HL-60 (cell line): ENCODE measurements around the gene PACRGL.

Experiments
- DNase-seq, 2 experiments: peaks; one replicate each; pipeline ENCODE4 v3.0.0-alpha.2; 2010 to 2020; ENCODE audit warnings: low read depth in 1 of 2, low spot score in 1 of 2
- H3K27ac ChIP-seq: fragments of 250-450 bp; sonication (Bioruptor Pico); replicated peaks from 2 replicates; pipeline ENCODE4 v1.5.1; 2020; ENCODE audit warnings: mild to moderate bottlenecking, moderate library complexity
- H3K27me3 ChIP-seq: fragments of 250-450 bp; sonication (Bioruptor Pico); 2 replicates; pipeline ENCODE4 v1.5.1; 2021; ENCODE audit warnings: mild to moderate bottlenecking, moderate library complexity; ENCODE audit not compliant: insufficient read depth, poor library complexity, severe bottlenecking
- H3K4me3 ChIP-seq: replicated peaks from 2 replicates; pipeline ENCODE4 v1.5.1; 2011; ENCODE audit warnings: mild to moderate bottlenecking, control low read depth, low read length; ENCODE audit not compliant: insufficient read depth
- CTCF ChIP-seq: IDR thresholded peaks from one replicate; pipeline ENCODE4 v1.5.1; 2011; ENCODE audit warnings: low read length, control low read depth, inconsistent platforms; ENCODE audit not compliant: insufficient read depth
- GABPA ChIP-seq: IDR thresholded peaks from 2 replicates; pipeline ENCODE4 v1.6.1; 2012; ENCODE audit warnings: low read depth
- POLR2AphosphoS5 ChIP-seq: IDR thresholded peaks from 2 replicates; pipeline ENCODE4 v1.6.1; 2012; ENCODE audit warnings: low read depth
- SPI1 ChIP-seq: IDR thresholded peaks from 2 replicates; pipeline ENCODE4 v1.6.1; 2012; ENCODE audit warnings: low read depth, mild to moderate bottlenecking, borderline replicate concordance
- TF ChIP-seq, protein P1 (sequence below): IDR thresholded peaks from 2 replicates; pipeline ENCODE4 v1.6.1; 2012; ENCODE audit warnings: low read depth; ENCODE audit not compliant: insufficient replicate concordance

PACRGL gene

GRCh38 chr4:20698820-20699219, 1.4 kb upstream of the PACRGL start:
- H3K27ac ChIP-seq = no peak overlapping the region
- DNase-seq = no peak
- no peaks in the 10 kb centered on the region for H3K27me3 ChIP-seq
- no peak for TF ChIP-seq CTCF
- TF ChIP-seq GABPA = no peak
- TF ChIP-seq POLR2AphosphoS5 = no peak
- TF ChIP-seq, protein P1, sequence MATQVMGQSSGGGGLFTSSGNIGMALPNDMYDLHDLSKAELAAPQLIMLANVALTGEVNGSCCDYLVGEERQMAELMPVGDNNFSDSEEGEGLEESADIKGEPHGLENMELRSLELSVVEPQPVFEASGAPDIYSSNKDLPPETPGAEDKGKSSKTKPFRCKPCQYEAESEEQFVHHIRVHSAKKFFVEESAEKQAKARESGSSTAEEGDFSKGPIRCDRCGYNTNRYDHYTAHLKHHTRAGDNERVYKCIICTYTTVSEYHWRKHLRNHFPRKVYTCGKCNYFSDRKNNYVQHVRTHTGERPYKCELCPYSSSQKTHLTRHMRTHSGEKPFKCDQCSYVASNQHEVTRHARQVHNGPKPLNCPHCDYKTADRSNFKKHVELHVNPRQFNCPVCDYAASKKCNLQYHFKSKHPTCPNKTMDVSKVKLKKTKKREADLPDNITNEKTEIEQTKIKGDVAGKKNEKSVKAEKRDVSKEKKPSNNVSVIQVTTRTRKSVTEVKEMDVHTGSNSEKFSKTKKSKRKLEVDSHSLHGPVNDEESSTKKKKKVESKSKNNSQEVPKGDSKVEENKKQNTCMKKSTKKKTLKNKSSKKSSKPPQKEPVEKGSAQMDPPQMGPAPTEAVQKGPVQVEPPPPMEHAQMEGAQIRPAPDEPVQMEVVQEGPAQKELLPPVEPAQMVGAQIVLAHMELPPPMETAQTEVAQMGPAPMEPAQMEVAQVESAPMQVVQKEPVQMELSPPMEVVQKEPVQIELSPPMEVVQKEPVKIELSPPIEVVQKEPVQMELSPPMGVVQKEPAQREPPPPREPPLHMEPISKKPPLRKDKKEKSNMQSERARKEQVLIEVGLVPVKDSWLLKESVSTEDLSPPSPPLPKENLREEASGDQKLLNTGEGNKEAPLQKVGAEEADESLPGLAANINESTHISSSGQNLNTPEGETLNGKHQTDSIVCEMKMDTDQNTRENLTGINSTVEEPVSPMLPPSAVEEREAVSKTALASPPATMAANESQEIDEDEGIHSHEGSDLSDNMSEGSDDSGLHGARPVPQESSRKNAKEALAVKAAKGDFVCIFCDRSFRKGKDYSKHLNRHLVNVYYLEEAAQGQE = no peak
- H3K4me3 ChIP-seq = no peak overlapping the region

GRCh38 chr4:20711335-20711734, 11.1 kb downstream of the PACRGL start:
- no peak for DNase-seq
- no peak overlapping the region for H3K4me3 ChIP-seq
- no peak overlapping the region for H3K27ac ChIP-seq
- TF ChIP-seq CTCF (no peak), SPI1 (no peak), POLR2AphosphoS5 (no peak), GABPA (no peak)
- TF ChIP-seq, protein P1 = no peak
- H3K27me3 ChIP-seq = no peaks in the 10 kb centered on the region

GRCh38 chr4:20723019-20723418, 22.8 kb downstream of the PACRGL start:
- TF ChIP-seq GABPA (no peak), SPI1 (no peak), POLR2AphosphoS5 (no peak), CTCF (no peak)
- TF ChIP-seq, protein P1 = no peak
- Histone ChIP-seq H3K4me3 (no peak overlapping the region), H3K27ac (no peak overlapping the region), H3K27me3 (no peaks in the 10 kb centered on the region)
- no peak for DNase-seq
